K562 (cell line): Measurements from ENCODE around the gene RAB6A. TPM values are rescaled to one million over a fixed set of nuclear protein-coding genes. Genes with fewer than 3 reads are reported as not detected.

Source experiments
- ATAC-seq: fragments of 200-7000 bp; cut with Tn5 transposase; 3 replicates; pipeline ENCODE4 v1.9.1; 2020; ENCODE audit warnings: moderate library complexity
- BruUV-seq: library from RNA; stranded (reverse); fragments of 400-500 nt; replicated peaks from 2 replicates; lab custom pipeline; 2021; lab: Mats Ljungman, UMichigan
- CTCF ChIA-PET: fragments of 300-600 bp; formaldehyde crosslinking; extraction: SDS; loops from one replicate; lab custom pipeline; 2021; ENCODE audit warnings: low intra/inter-chr PET ratio; lab: Yijun Ruan, JAX
- POLR2A ChIA-PET: fragments of 300-600, 350-650 bp; sonication (Branson Sonifier 250); formaldehyde crosslinking; extraction: SDS; loops from one replicate; lab custom pipeline; 2021; ENCODE audit warnings: antibody characterized with exemption, inconsistent platforms; lab: Yijun Ruan, JAX
- DNase-seq, 4 experiments: peaks; one replicate each; pipeline versions ENCODE4 v3.0.0 to v3.0.0-alpha.2; 2011 to 2018; ENCODE audit warnings: low spot score in 3 of 4, mixed read lengths in 3 of 4; ENCODE audit errors: extremely low read depth in 1 of 4
- FAIRE-seq: peaks from 2 replicates; lab custom pipeline; 2011; peaks lifted over from hg19 to GRCh38; lab: Jason Lieb, UNC
- H2AFZ ChIP-seq: 2 replicates; pipeline ENCODE4 v1.6.0; 2011; ENCODE audit warnings: low read depth, low read length, control low read depth, inconsistent platforms
- H3K27ac ChIP-seq: fragments of 200-600 bp; 3 replicates; pipeline ENCODE4 v1.8.0; 2011; ENCODE audit warnings: low read depth, mild to moderate bottlenecking, control low read depth, inconsistent platforms, low read length, moderate library complexity, mixed read lengths; ENCODE audit errors: extremely low read depth
- H3K27me3 ChIP-seq, 2 experiments: fragments of 300-600 bp in 1 of 2; 2 replicates in 1 of 2; 3 replicates in 1 of 2; pipeline versions ENCODE4 v1.6.0 to v1.8.0; 2011; ENCODE audit warnings: inconsistent platforms in 2 of 2, low read length in 2 of 2, mild to moderate bottlenecking in 1 of 2, mixed read lengths in 1 of 2, moderate library complexity in 1 of 2; ENCODE audit not compliant: control insufficient read depth in 2 of 2, insufficient read depth in 2 of 2
- H3K36me3 ChIP-seq: fragments of 300-600 bp; 3 replicates; pipeline ENCODE4 v1.8.0; 2011; ENCODE audit warnings: mild to moderate bottlenecking, low read length, inconsistent platforms; ENCODE audit not compliant: control insufficient read depth, insufficient read depth
- H3K4me1 ChIP-seq, 2 experiments: fragments of 200-600 bp in 1 of 2; replicated peaks in 1 of 2; 2 replicates in 1 of 2; 3 replicates in 1 of 2; pipeline versions ENCODE4 v1.5.1 to v1.8.0; 2011; ENCODE audit warnings: inconsistent platforms in 2 of 2, low read length in 2 of 2, mild to moderate bottlenecking in 1 of 2, mixed read lengths in 1 of 2, moderate library complexity in 1 of 2; ENCODE audit not compliant: control insufficient read depth in 2 of 2, insufficient read depth in 2 of 2
- H3K4me2 ChIP-seq: 2 replicates; pipeline ENCODE4 v1.6.1; 2011; ENCODE audit warnings: low read length, control low read depth, inconsistent platforms, mixed read lengths; ENCODE audit not compliant: insufficient read depth
- H3K4me3 ChIP-seq: fragments of 200-600 bp; sonication (generic), shearing (Covaris generic); 2 replicates; pipeline ENCODE4 v1.5.1; 2016; ENCODE audit warnings: control low read depth, inconsistent platforms
- H3K79me2 ChIP-seq: fragments of 200-600 bp; 3 replicates; pipeline ENCODE4 v1.8.0; 2011; ENCODE audit warnings: low read length, inconsistent platforms; ENCODE audit not compliant: control insufficient read depth, insufficient read depth
- H3K9ac ChIP-seq, 2 experiments: 2 replicates each; pipeline versions ENCODE4 v1.6.0 to v1.6.1; 2011; ENCODE audit warnings: low read depth in 2 of 2, low read length in 2 of 2, control low read depth in 1 of 2, inconsistent platforms in 1 of 2, mild to moderate bottlenecking in 1 of 2, mixed read lengths in 1 of 2; ENCODE audit not compliant: insufficient read depth in 1 of 2
- H3K9me1 ChIP-seq: one replicate; pipeline ENCODE4 v1.6.0; 2011; ENCODE audit warnings: inconsistent platforms, mild to moderate bottlenecking, low read length, moderate library complexity; ENCODE audit not compliant: control insufficient read depth, insufficient read depth
- H3K9me3 ChIP-seq: replicated peaks from 2 replicates; pipeline ENCODE4 v1.5.1; 2011; ENCODE audit warnings: low read depth, low read length, inconsistent platforms; ENCODE audit not compliant: control insufficient read depth, insufficient read depth
- H4K20me1 ChIP-seq: replicated peaks from 2 replicates; pipeline ENCODE4 v1.6.1; 2011; ENCODE audit warnings: low read length, inconsistent platforms, mixed read lengths; ENCODE audit not compliant: control insufficient read depth, insufficient read depth
- CEBPB ChIP-seq: fragments of 450-650 bp; IDR thresholded peaks from 2 replicates; pipeline ENCODE4 v1.6.1; 2016; ENCODE audit warnings: missing genetic modification characterization, missing compliant biosample characterization
- CEBPG ChIP-seq, 3 experiments: fragments of 200-800 bp in 1 of 3; sonication (Bioruptor generic) in 1 of 3; sonication (generic) in 1 of 3; formaldehyde crosslinking in 1 of 3; IDR thresholded peaks in 2 of 3; conservative IDR thresholded peaks in 1 of 3; 2 replicates each; pipeline versions ENCODE4 v1.6.1 to v1.8.0; 2016 to 2022; ENCODE audit warnings: missing compliant biosample characterization in 2 of 3, missing genetic modification characterization in 2 of 3, mild to moderate bottlenecking in 1 of 3, missing genetic modification reagents in 1 of 3
- DACH1 ChIP-seq: fragments of 450-650 bp; IDR thresholded peaks from 2 replicates; pipeline ENCODE4 v1.6.1; 2018; ENCODE audit not compliant: partially characterized antibody
- FOXK2 ChIP-seq, 2 experiments: fragments of 450-650 bp; IDR thresholded peaks in 1 of 2; conservative IDR thresholded peaks in 1 of 2; 2 replicates each; pipeline ENCODE4 v1.6.1; 2016; ENCODE audit warnings: low read depth in 2 of 2, mild to moderate bottlenecking in 1 of 2
- KDM1A ChIP-seq, 2 experiments: fragments of 450-650 bp; IDR thresholded peaks; 2 replicates each; pipeline ENCODE4 v1.6.1; 2016; ENCODE audit warnings: mild to moderate bottlenecking in 2 of 2
- L3MBTL2 ChIP-seq: fragments of 450-650 bp; IDR thresholded peaks from 2 replicates; pipeline ENCODE4 v1.6.1; 2016; ENCODE audit warnings: mild to moderate bottlenecking, moderate library complexity
- ZKSCAN8 ChIP-seq: fragments of 200-800 bp; sonication (Bioruptor generic); IDR thresholded peaks from 2 replicates; pipeline ENCODE4 v1.6.1; 2016; ENCODE audit warnings: missing genetic modification characterization, missing compliant biosample characterization
- WGBS: fragments of 100-300 bp; shearing (Covaris generic); methylation state at CpG from one replicate; pipeline ENCODE4 v1.1.6; 2016; ENCODE audit warnings: low coverage, mixed read lengths; ENCODE audit not compliant: insufficient coverage; ENCODE audit errors: missing lambda C conversion rate; 5-methylcytosine and 5-hydroxymethylcytosine counted together
- in situ Hi-C: fragments of 300-500 bp; cut with MboI; formaldehyde crosslinking; loops from 4 replicates; pipeline ENCODE4 v1.15.0; 2018; ENCODE audit warnings: inconsistent platforms, mixed read lengths
- intact Hi-C: fragments of 100-400 bp; cut with micrococcal nuclease; formaldehyde crosslinking; loops from 2 replicates; pipeline ENCODE4 v1.14.2; 2022
- polyA plus RNA-seq, 8 experiments: library from polyadenylated mRNA; depleted of rRNA in 4 of 8; stranded (reverse) in 5 of 8; unstranded in 3 of 8; fragments of >200 nt; fragmentation: Nextera tagmentation in 2 of 8; fragmentation: Illumina TruSeq in 1 of 8; extraction: Ambion mirVana in 2 of 8; extraction: Trizol in 1 of 8; gene quantifications; 2 replicates each; pipeline versions ENCODE4 v1.2.1 to v1.2.3, GENCODE V29; 2011 to 2014; ENCODE audit warnings: inconsistent platforms in 1 of 8, missing spikeins in 1 of 8
- total RNA-seq, 7 experiments: library from RNA; depleted of rRNA in 6 of 7; stranded (reverse); fragments of >200 nt in 6 of 7; fragmentation: Illumina TruSeq in 2 of 7; extraction: Trizol in 2 of 7; gene quantifications; 2 replicates each; pipeline versions ENCODE4 v1.2.1 to v1.2.3, GENCODE V29; 2011 to 2021; ENCODE audit warnings: low replicate concordance in 1 of 7
- TF ChIP-seq, protein P1 (sequence below): fragments of 450-650 bp; IDR thresholded peaks from 2 replicates; pipeline ENCODE4 v1.6.1; 2017; ENCODE audit warnings: mild to moderate bottlenecking, moderate library complexity

RAB6A gene
- total and polyA plus RNA-seq, 9 of the 15 experiments (the other 6 are each of a cell fraction or from before 2014, with no cell fraction given), result 14.0 to 95.3 (median 45.4) TPM

DNA sequence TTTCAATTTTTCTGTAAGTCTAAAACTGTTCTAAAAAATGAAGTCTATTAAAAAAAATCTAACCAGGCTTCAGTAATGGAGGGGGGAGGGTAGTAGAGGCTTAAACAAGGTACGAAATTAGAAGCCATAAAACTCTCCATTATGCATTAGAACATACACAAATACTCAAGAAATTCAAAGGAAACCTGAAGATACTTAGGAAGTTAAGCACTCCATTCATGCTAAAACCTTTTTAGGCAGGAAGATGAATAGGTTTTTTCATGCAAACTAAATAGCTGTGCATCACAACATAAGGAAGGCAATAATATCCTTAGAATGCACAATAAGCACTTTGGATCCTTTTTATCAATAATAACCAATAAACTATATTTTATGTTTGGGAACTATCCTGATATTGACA lies 2.4 kb downstream of the RAB6A start:
- no peaks in the 10 kb centered on the region for H3K9me1 ChIP-seq
- ATAC-seq (no peak), DNase-seq (no peak), FAIRE-seq (no peak)
- H3K27me3 ChIP-seq, result no peaks in the 10 kb centered on the region
- no peak overlapping the region for H3K27ac ChIP-seq
- CTCF ChIA-PET, result no interaction called here
- no peaks in the 10 kb centered on the region for H3K9me3 ChIP-seq
- H3K9ac ChIP-seq, result peak overlapping the region in 1 of 2 experiments; percentile 85; a peak in 2 of 4 replicates
- no peak for TF ChIP-seq L3MBTL2
- no peak for TF ChIP-seq KDM1A (IDR thresholded peaks at IDR 0.05)
- TF ChIP-seq ZKSCAN8, result no peak
- no peak for TF ChIP-seq FOXK2 (conservative IDR thresholded peaks at IDR 0.05 in 1 of 2, IDR thresholded peaks at IDR 0.05 in 1 of 2; ENCODE audit: low read depth in 2 of 2)
- TF ChIP-seq DACH1, result peak; percentile 3
- TF ChIP-seq, all 486 proteins: peak for 1
- H3K4me2 ChIP-seq, result peak overlapping the region; percentile 88; the same call in 1 of the 2 replicates
- in situ Hi-C loops, result no loop called here
- no peak overlapping the region for H2AFZ ChIP-seq
- BruUV-seq, result no TSS peak
- POLR2A ChIA-PET, result interaction anchor here (0.6 to 1.3 kb wide), 2 partner anchors 21 to 1638 kb away, joined by 3 to 5 read pairs; no protein-coding TSS in a partner anchor
- H4K20me1 ChIP-seq, result peaks cover 15% of the 10 kb centered on the region; the same call in 1 of the 2 replicates
- intact Hi-C loops, result no loop called here
- H3K4me1 ChIP-seq, result peaks cover 9 to 13% of the 10 kb centered on the region in 2 experiments; a peak in 2 of 5 replicates
- peaks cover 58% of the 10 kb centered on the region for H3K79me2 ChIP-seq
- 20% methylated on average over 1 of the region's 1 CpG for WGBS
- H3K4me3 ChIP-seq, result no peak overlapping the region
- peaks cover 5% of the 10 kb centered on the region; the same call in 1 of the 3 replicates for H3K36me3 ChIP-seq

DNA sequence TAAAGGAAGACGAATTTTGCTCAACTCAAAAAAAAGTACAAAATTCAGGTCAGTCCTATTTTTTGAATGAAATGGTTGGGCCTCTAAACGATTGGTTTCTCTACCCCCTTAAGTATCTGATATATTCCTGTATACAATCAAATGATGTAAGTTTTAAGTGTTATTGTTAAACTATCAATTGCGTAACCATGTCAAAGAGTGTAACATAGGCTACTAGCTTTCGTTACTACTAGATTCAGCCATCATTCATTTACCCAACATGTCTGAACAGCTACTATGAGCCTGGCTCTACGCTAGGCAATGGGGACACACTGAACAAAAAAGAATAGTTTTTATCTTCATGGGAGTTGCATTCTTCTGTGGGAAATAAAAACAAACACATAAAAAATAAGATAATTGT lies 3.3 kb downstream of the RAB6A start:
- CTCF ChIA-PET, result no interaction called here
- no peak for ATAC-seq
- Histone ChIP-seq H3K9me1 (no peaks in the 10 kb centered on the region), H3K79me2 (peaks cover 62% of the 10 kb centered on the region), H3K27ac (no peak overlapping the region), H3K4me1 (peaks cover 9 to 16% of the 10 kb centered on the region in 2 experiments; a peak in 3 of 5 replicates), H4K20me1 (peaks cover 15% of the 10 kb centered on the region; the same call in 1 of the 2 replicates), H3K4me3 (no peak overlapping the region), H3K36me3 (peaks cover 5% of the 10 kb centered on the region; the same call in 1 of the 3 replicates), H3K27me3 (no peaks in the 10 kb centered on the region), H3K9me3 (no peaks in the 10 kb centered on the region), H3K4me2 (no peak overlapping the region), H3K9ac (no peak overlapping the region), H2AFZ (no peak overlapping the region)
- WGBS, result 85% methylated on average over 5 of the region's 5 CpGs
- no peak for FAIRE-seq
- intact Hi-C loops (no loop called here), in situ Hi-C loops (no loop called here)
- no TSS peak for BruUV-seq
- POLR2A ChIA-PET, result interaction anchor here (0.6 to 1.3 kb wide), 3 partner anchors 9 to 22 kb away, joined by 3 to 5 read pairs (median 3); no protein-coding TSS in a partner anchor
- no peak for DNase-seq
- TF ChIP-seq, protein P1, sequence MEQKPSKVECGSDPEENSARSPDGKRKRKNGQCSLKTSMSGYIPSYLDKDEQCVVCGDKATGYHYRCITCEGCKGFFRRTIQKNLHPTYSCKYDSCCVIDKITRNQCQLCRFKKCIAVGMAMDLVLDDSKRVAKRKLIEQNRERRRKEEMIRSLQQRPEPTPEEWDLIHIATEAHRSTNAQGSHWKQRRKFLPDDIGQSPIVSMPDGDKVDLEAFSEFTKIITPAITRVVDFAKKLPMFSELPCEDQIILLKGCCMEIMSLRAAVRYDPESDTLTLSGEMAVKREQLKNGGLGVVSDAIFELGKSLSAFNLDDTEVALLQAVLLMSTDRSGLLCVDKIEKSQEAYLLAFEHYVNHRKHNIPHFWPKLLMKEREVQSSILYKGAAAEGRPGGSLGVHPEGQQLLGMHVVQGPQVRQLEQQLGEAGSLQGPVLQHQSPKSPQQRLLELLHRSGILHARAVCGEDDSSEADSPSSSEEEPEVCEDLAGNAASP, result no peak
- TF ChIP-seq CEBPG (CRISPR knock-in tag; IDR thresholded peaks at IDR 0.05) (peak; percentile 13; the same call in 1 of the 2 replicates), CEBPG (tag; conservative IDR thresholded peaks at IDR 0.05 in 1 of 2, IDR thresholded peaks at IDR 0.05 in 1 of 2) (peak; percentile 53 to 83; a peak in 3 of 4 replicates), CEBPB (peak; percentile 92)
